GM19452 (cell line): ENCODE data around the gene ATP6V0B.

ENCODE experiments used
- ATAC-seq: cut with Tn5 transposase; IDR thresholded peaks from one replicate; pipeline ENCODE4 v1.9.1; 2021; ENCODE audit not compliant: unreplicated experiment

ATP6V0B gene

GRCh38 chr1:43974443-43975248, at the start of gene ATP6V0B:
ATP6V0B (plus strand) TSS chr1:43974960; CDS start chr1:43975041, 81 bp downstream.
- peak; percentile 67 for ATAC-seq

GRCh38 chr1:43925846-43926245, 48.9 kb upstream of the ATP6V0B start:
- ATAC-seq: no peak

GRCh38 chr1:43930168-43930948, 44.4 kb upstream of the ATP6V0B start:
- no peak for ATAC-seq

GRCh38 chr1:43930949-43931275, 43.8 kb upstream of the ATP6V0B start:
- no peak for ATAC-seq

- ATAC-seq: no peak
Observed at GRCh38 chr1:43931711-43932660, 42.8 kb upstream of the ATP6V0B start.

- no peak for ATAC-seq
Observed at GRCh38 chr1:43932786-43933385, 41.9 kb upstream of the ATP6V0B start.

- ATAC-seq: no peak
Observed at GRCh38 chr1:43933386-43934100, 41.2 kb upstream of the ATP6V0B start, which contains the start of gene ARTN. ARTN (plus strand) TSS chr1:43933801; CDS start chr1:43935657, 1,856 bp downstream.

GRCh38 chr1:43934101-43934985, 40.4 kb upstream of the ATP6V0B start:
- ATAC-seq: no peak

- ATAC-seq: no peak
Observed at GRCh38 chr1:43934986-43935324, 39.8 kb upstream of the ATP6V0B start.

GRCh38 chr1:43935711-43936427, 38.9 kb upstream of the ATP6V0B start:
- ATAC-seq: no peak

GRCh38 chr1:43936431-43937151, 38.2 kb upstream of the ATP6V0B start:
- no peak for ATAC-seq

GRCh38 chr1:43937179-43937865, 37.4 kb upstream of the ATP6V0B start:
- no peak for ATAC-seq

GRCh38 chr1:43938383-43938782, 36.4 kb upstream of the ATP6V0B start:
- no peak for ATAC-seq

GRCh38 chr1:43938892-43939587, 35.7 kb upstream of the ATP6V0B start:
- ATAC-seq: no peak

- no peak for ATAC-seq
Observed at GRCh38 chr1:43942411-43942810, 32.3 kb upstream of the ATP6V0B start.

- ATAC-seq: no peak
Observed at GRCh38 chr1:43944860-43945259, 29.9 kb upstream of the ATP6V0B start.
